HEK293 (cell line): Measurements from ENCODE around the gene TRPM8.

Experiments
- CTCF ChIA-PET: fragments of 350-600 bp; formaldehyde crosslinking; extraction: SDS; loops from one replicate; lab custom pipeline; 2021; ENCODE audit warnings: antibody characterized with exemption; lab: Yijun Ruan, JAX
- POLR2A ChIA-PET: fragments of 300-600 bp; formaldehyde crosslinking; extraction: SDS; loops from one replicate; lab custom pipeline; 2020; ENCODE audit warnings: antibody characterized with exemption, inconsistent platforms; lab: Yijun Ruan, JAX
- H3K27ac ChIP-seq: fragments of 200-500 bp; sonication (Bioruptor generic); 2 replicates; pipeline ENCODE4 v1.5.1; 2014; ENCODE audit warnings: low read depth, low read length, control low read depth, inconsistent platforms; ENCODE audit errors: extremely low read depth
- H3K36me3 ChIP-seq, 2 experiments: fragments of 200-500 bp in 1 of 2; sonication (Bioruptor generic) in 1 of 2; 1 replicate in 1 of 2; 2 replicates in 1 of 2; pipeline ENCODE4 v1.5.1; 2014 to 2017; ENCODE audit warnings: inconsistent platforms in 2 of 2, low read length in 2 of 2; ENCODE audit not compliant: control insufficient read depth in 2 of 2, insufficient read depth in 1 of 2
- H3K4me1 ChIP-seq: fragments of 200-500 bp; sonication (Bioruptor generic); 2 replicates; pipeline ENCODE4 v1.5.1; 2014; ENCODE audit warnings: mild to moderate bottlenecking, low read length, inconsistent platforms; ENCODE audit not compliant: control insufficient read depth, insufficient read depth
- H3K4me3 ChIP-seq: 2 replicates; pipeline ENCODE4 v1.5.1; 2011; ENCODE audit warnings: low read depth, mild to moderate bottlenecking, control low read depth, low read length, moderate library complexity
- H3K9me3 ChIP-seq: fragments of 200-500 bp; sonication (Bioruptor generic); 2 replicates; pipeline ENCODE4 v1.5.1; 2014; ENCODE audit warnings: low read depth, low read length, inconsistent platforms; ENCODE audit not compliant: control insufficient read depth, insufficient read depth
- BCL11A ChIP-seq: fragments of 450-650 bp; formaldehyde crosslinking; IDR thresholded peaks from 2 replicates; pipeline ENCODE4 v1.5.1; 2016; ENCODE audit warnings: low read depth, missing biosample characterization, missing genetic modification characterization
- GLI4 ChIP-seq: fragments of 450-650 bp; formaldehyde crosslinking; IDR thresholded peaks from 2 replicates; pipeline ENCODE4 v1.5.1; 2016; ENCODE audit warnings: missing biosample characterization, missing genetic modification characterization
- HOXA7 ChIP-seq: sonication (generic); formaldehyde crosslinking; IDR thresholded peaks from 2 replicates; pipeline ENCODE4 v1.8.1; 2022; ENCODE audit warnings: missing genetic modification reagents, borderline replicate concordance
- WT1 ChIP-seq: fragments of 450-650 bp; formaldehyde crosslinking; IDR thresholded peaks from 2 replicates; pipeline ENCODE4 v1.5.1; 2016; ENCODE audit warnings: missing biosample characterization, missing genetic modification characterization
- YY1 ChIP-seq: fragments of 450-650 bp; formaldehyde crosslinking; IDR thresholded peaks from 2 replicates; pipeline ENCODE4 v1.5.1; 2018; ENCODE audit warnings: missing biosample characterization, missing genetic modification characterization
- ZBTB17 ChIP-seq: fragments of 450-650 bp; formaldehyde crosslinking; IDR thresholded peaks from 2 replicates; pipeline ENCODE4 v1.5.1; 2016; ENCODE audit warnings: missing biosample characterization, missing genetic modification characterization
- ZNF202 ChIP-seq: fragments of 450-650 bp; formaldehyde crosslinking; IDR thresholded peaks from 2 replicates; pipeline ENCODE4 v1.5.1; 2016; ENCODE audit warnings: missing biosample characterization, missing genetic modification characterization, borderline replicate concordance
- ZNF223 ChIP-seq: fragments of 450-650 bp; formaldehyde crosslinking; IDR thresholded peaks from 2 replicates; pipeline ENCODE4 v1.5.1; 2016; ENCODE audit warnings: missing biosample characterization, missing genetic modification characterization
- ZNF292 ChIP-seq: fragments of 450-650 bp; formaldehyde crosslinking; IDR thresholded peaks from 2 replicates; pipeline ENCODE4 v1.5.1; 2016; ENCODE audit warnings: low read depth, missing biosample characterization, missing genetic modification characterization, borderline replicate concordance
- ZNF416 ChIP-seq: fragments of 450-650 bp; formaldehyde crosslinking; IDR thresholded peaks from 2 replicates; pipeline ENCODE4 v1.5.1; 2016; ENCODE audit warnings: missing biosample characterization, missing genetic modification characterization
- ZNF473 ChIP-seq: fragments of 450-650 bp; formaldehyde crosslinking; IDR thresholded peaks from 2 replicates; pipeline ENCODE4 v1.5.1; 2017; ENCODE audit warnings: missing biosample characterization, missing genetic modification characterization
- ZNF514 ChIP-seq: fragments of 450-650 bp; formaldehyde crosslinking; IDR thresholded peaks from 2 replicates; pipeline ENCODE4 v1.5.1; 2016; ENCODE audit warnings: missing biosample characterization, missing genetic modification characterization
- ZNF624 ChIP-seq: fragments of 450-650 bp; formaldehyde crosslinking; IDR thresholded peaks from 2 replicates; pipeline ENCODE4 v1.5.1; 2017; ENCODE audit warnings: missing biosample characterization, missing genetic modification characterization
- ZNF701 ChIP-seq: fragments of 450-650 bp; formaldehyde crosslinking; IDR thresholded peaks from 2 replicates; pipeline ENCODE4 v1.5.1; 2016; ENCODE audit warnings: missing biosample characterization, missing genetic modification characterization
- ZNF747 ChIP-seq: fragments of 450-650 bp; formaldehyde crosslinking; IDR thresholded peaks from 2 replicates; pipeline ENCODE4 v1.5.1; 2016; ENCODE audit warnings: missing biosample characterization, missing genetic modification characterization
- ZNF776 ChIP-seq: fragments of 450-650 bp; formaldehyde crosslinking; IDR thresholded peaks from 2 replicates; pipeline ENCODE4 v1.5.0; 2017; ENCODE audit warnings: missing biosample characterization, missing genetic modification characterization, borderline replicate concordance
- ZNF791 ChIP-seq: fragments of 450-650 bp; formaldehyde crosslinking; IDR thresholded peaks from 2 replicates; pipeline ENCODE4 v1.5.1; 2016; ENCODE audit warnings: missing biosample characterization, missing genetic modification characterization
- TF ChIP-seq, protein P1 (sequence below): fragments of 450-650 bp; formaldehyde crosslinking; IDR thresholded peaks from 2 replicates; pipeline ENCODE4 v1.5.1; 2017; ENCODE audit warnings: missing biosample characterization, missing genetic modification characterization
- TF ChIP-seq, protein P2 (sequence below): fragments of 450-650 bp; formaldehyde crosslinking; IDR thresholded peaks from 2 replicates; pipeline ENCODE4 v1.5.1; 2016; ENCODE audit warnings: missing biosample characterization, missing genetic modification characterization
- TF ChIP-seq, protein P3 (sequence below): fragments of 450-650 bp; formaldehyde crosslinking; IDR thresholded peaks from 2 replicates; pipeline ENCODE4 v1.5.1; 2016; ENCODE audit warnings: missing biosample characterization, missing genetic modification characterization
- TF ChIP-seq, protein P4 (sequence below): fragments of 450-650 bp; formaldehyde crosslinking; IDR thresholded peaks from 2 replicates; pipeline ENCODE4 v1.5.1; 2016; ENCODE audit warnings: missing biosample characterization, missing genetic modification characterization, low read depth
- TF ChIP-seq, protein P5 (sequence below): fragments of 450-650 bp; formaldehyde crosslinking; IDR thresholded peaks from 2 replicates; pipeline ENCODE4 v1.5.1; 2016; ENCODE audit warnings: missing biosample characterization, missing genetic modification characterization
- TF ChIP-seq, protein P6 (sequence below): fragments of 450-650 bp; formaldehyde crosslinking; IDR thresholded peaks from 2 replicates; pipeline ENCODE4 v1.5.1; 2017; ENCODE audit warnings: missing biosample characterization, missing genetic modification characterization

Gene TRPM8

DNA sequence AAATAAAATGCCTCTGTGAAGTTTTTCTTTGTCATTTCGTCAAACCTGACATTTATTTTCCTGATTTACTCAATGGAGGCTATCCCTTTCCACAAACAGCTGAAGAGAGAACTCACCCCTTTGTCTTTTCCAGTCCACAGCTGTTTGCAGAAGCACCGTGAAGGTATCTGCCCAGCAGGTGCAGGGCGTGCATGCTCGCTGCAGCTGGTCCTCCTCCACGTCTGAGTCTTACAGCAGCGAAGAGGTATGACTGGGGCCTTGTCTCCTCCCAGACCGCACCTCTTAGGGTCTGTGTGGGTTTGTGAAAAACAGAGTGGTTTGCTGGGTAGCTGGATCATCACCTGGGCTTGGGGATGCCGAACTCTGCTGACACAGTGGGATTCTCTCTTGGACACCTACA is 143.1 kb downstream of the TRPM8 start (continued):
- TF ChIP-seq, protein P1, sequence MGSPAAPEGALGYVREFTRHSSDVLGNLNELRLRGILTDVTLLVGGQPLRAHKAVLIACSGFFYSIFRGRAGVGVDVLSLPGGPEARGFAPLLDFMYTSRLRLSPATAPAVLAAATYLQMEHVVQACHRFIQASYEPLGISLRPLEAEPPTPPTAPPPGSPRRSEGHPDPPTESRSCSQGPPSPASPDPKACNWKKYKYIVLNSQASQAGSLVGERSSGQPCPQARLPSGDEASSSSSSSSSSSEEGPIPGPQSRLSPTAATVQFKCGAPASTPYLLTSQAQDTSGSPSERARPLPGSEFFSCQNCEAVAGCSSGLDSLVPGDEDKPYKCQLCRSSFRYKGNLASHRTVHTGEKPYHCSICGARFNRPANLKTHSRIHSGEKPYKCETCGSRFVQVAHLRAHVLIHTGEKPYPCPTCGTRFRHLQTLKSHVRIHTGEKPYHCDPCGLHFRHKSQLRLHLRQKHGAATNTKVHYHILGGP (tag by site-specific recombination), result no peak
- TF ChIP-seq, protein P2, sequence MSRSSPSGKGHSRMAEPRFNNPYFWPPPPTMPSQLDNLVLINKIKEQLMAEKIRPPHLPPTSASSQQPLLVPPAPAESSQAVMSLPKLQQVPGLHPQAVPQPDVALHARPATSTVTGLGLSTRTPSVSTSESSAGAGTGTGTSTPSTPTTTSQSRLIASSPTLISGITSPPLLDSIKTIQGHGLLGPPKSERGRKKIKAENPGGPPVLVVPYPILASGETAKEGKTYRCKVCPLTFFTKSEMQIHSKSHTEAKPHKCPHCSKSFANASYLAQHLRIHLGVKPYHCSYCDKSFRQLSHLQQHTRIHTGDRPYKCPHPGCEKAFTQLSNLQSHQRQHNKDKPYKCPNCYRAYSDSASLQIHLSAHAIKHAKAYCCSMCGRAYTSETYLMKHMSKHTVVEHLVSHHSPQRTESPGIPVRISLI, result no peak
- TF ChIP-seq GLI4 (tag by site-specific recombination) (no peak), ZNF701 (tag by site-specific recombination) (no peak), WT1 (tag by site-specific recombination) (no peak), ZNF223 (tag by site-specific recombination) (no peak)

DNA sequence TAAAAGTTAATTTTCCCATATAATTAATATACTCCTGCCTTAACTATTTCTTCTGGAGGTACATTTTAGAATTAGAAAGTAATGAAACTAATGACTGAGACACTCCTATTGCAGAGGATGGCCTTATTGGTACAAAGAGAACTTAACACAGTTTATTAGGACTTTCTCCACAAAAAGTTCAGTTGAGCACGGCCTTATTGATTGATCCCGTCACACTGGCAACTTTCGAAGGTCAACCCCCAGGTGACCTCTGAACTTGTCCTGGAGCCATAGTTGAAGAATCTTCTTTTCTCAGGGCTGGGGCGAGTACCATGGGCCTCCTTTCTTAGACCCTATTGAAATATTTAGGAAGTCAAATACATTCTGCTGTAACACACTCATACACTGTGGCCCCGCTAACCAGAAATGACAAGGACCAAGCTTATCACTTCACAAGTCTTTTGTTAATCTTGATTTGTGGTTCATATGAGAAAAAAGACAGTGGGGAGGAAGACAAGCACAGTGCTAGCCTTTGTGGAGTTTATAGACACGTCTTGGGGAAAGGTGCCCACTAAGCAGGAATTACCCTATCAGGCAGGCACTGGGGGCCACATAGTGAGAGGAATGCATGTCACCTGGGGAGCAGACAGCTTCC is 144.6 kb downstream of the TRPM8 start:
- TF ChIP-seq ZNF416 (tag by site-specific recombination), result no peak
- TF ChIP-seq, protein P3, sequence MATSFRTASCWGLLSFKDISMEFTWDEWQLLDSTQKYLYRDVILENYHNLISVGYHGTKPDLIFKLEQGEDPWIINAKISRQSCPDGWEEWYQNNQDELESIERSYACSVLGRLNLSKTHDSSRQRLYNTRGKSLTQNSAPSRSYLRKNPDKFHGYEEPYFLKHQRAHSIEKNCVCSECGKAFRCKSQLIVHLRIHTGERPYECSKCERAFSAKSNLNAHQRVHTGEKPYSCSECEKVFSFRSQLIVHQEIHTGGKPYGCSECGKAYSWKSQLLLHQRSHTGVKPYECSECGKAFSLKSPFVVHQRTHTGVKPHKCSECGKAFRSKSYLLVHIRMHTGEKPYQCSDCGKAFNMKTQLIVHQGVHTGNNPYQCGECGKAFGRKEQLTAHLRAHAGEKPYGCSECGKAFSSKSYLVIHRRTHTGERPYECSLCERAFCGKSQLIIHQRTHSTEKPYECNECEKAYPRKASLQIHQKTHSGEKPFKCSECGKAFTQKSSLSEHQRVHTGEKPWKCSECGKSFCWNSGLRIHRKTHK (tag by site-specific recombination), result no peak
- TF ChIP-seq HOXA7 (CRISPR knock-in tag), result no peak
- no peak for TF ChIP-seq ZNF624 (tag by site-specific recombination)
- no peak for TF ChIP-seq ZNF514 (tag by site-specific recombination)
- TF ChIP-seq ZNF202 (tag by site-specific recombination), result no peak
- TF ChIP-seq ZBTB17 (tag by site-specific recombination), result no peak
- TF ChIP-seq BCL11A (tag by site-specific recombination), result no peak
- no peak for TF ChIP-seq YY1 (tag by site-specific recombination)
- TF ChIP-seq, protein P4, sequence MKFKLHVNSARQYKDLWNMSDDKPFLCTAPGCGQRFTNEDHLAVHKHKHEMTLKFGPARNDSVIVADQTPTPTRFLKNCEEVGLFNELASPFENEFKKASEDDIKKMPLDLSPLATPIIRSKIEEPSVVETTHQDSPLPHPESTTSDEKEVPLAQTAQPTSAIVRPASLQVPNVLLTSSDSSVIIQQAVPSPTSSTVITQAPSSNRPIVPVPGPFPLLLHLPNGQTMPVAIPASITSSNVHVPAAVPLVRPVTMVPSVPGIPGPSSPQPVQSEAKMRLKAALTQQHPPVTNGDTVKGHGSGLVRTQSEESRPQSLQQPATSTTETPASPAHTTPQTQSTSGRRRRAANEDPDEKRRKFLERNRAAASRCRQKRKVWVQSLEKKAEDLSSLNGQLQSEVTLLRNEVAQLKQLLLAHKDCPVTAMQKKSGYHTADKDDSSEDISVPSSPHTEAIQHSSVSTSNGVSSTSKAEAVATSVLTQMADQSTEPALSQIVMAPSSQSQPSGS (tag by site-specific recombination), result no peak
- TF ChIP-seq ZNF776 (tag by site-specific recombination), result no peak
- TF ChIP-seq ZNF791 (tag by site-specific recombination), result no peak
- TF ChIP-seq, protein P5, sequence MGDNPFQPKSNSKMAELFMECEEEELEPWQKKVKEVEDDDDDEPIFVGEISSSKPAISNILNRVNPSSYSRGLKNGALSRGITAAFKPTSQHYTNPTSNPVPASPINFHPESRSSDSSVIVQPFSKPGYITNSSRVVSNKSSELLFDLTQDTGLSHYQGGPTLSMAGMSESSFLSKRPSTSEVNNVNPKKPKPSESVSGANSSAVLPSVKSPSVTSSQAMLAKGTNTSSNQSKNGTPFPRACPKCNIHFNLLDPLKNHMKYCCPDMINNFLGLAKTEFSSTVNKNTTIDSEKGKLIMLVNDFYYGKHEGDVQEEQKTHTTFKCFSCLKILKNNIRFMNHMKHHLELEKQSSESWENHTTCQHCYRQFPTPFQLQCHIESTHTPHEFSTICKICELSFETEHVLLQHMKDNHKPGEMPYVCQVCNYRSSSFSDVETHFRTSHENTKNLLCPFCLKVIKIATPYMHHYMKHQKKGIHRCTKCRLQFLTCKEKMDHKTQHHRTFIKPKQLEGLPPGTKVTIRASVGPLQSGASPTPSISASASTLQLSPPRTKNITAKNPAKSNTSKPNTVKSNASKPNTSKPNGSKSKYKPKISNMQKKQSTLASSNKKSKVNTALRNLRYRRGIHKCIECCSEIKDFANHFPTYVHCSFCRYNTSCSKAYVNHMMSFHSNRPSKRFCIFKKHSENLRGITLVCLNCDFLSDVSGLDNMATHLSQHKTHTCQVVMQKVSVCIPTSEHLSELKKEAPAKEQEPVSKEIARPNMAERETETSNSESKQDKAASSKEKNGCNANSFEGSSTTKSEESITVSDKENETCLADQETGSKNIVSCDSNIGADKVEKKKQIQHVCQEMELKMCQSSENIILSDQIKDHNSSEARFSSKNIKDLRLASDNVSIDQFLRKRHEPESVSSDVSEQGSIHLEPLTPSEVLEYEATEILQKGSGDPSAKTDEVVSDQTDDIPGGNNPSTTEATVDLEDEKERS (tag by site-specific recombination), result no peak
- TF ChIP-seq ZNF747 (tag by site-specific recombination), result no peak
- no peak for TF ChIP-seq ZNF473
- no peak for TF ChIP-seq ZNF292 (tag by site-specific recombination)
- TF ChIP-seq, protein P6, sequence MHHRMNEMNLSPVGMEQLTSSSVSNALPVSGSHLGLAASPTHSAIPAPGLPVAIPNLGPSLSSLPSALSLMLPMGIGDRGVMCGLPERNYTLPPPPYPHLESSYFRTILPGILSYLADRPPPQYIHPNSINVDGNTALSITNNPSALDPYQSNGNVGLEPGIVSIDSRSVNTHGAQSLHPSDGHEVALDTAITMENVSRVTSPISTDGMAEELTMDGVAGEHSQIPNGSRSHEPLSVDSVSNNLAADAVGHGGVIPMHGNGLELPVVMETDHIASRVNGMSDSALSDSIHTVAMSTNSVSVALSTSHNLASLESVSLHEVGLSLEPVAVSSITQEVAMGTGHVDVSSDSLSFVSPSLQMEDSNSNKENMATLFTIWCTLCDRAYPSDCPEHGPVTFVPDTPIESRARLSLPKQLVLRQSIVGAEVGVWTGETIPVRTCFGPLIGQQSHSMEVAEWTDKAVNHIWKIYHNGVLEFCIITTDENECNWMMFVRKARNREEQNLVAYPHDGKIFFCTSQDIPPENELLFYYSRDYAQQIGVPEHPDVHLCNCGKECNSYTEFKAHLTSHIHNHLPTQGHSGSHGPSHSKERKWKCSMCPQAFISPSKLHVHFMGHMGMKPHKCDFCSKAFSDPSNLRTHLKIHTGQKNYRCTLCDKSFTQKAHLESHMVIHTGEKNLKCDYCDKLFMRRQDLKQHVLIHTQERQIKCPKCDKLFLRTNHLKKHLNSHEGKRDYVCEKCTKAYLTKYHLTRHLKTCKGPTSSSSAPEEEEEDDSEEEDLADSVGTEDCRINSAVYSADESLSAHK (tag by site-specific recombination), result no peak
- TF ChIP-seq, all 188 proteins: peak for 0
- Histone ChIP-seq H3K9me3 (no peaks in the 10 kb centered on the region), H3K36me3 (no peaks in the 10 kb centered on the region), H3K4me1 (no peaks in the 10 kb centered on the region), H3K27ac (no peak overlapping the region), H3K4me3 (no peak overlapping the region)
- ChIA-PET POLR2A (no interaction called here), CTCF (interaction anchor here (0.7 kb wide), 1 partner anchor 207 kb away, joined by 4 read pairs; no protein-coding TSS in a partner anchor)
